GM12801 (cell line): Measurements from ENCODE around the gene CMTM8.

Experiments
- CTCF ChIP-seq: IDR thresholded peaks from one replicate; pipeline ENCODE4 v1.5.1; 2011; ENCODE audit warnings: control low read depth; ENCODE audit not compliant: insufficient read length; ENCODE audit errors: extremely low read depth

The CMTM8 gene

GRCh38 chr3:32217339-32217738 lies 21.1 kb upstream of the CMTM8 start:
- TF ChIP-seq CTCF, result no peak

- no peak for TF ChIP-seq CTCF
These were observed 18.9 kb upstream of the CMTM8 start for GRCh38 chr3:32219537-32219936.

- TF ChIP-seq CTCF, result no peak
These were observed 18.5 kb upstream of the CMTM8 start for GRCh38 chr3:32220006-32220405.

GRCh38 chr3:32222950-32223349 lies 15.5 kb upstream of the CMTM8 start:
- no peak for TF ChIP-seq CTCF

- no peak for TF ChIP-seq CTCF
These were observed 14.4 kb upstream of the CMTM8 start for GRCh38 chr3:32224016-32224516.

GRCh38 chr3:32226875-32227500 lies 11.5 kb upstream of the CMTM8 start:
- no peak for TF ChIP-seq CTCF

GRCh38 chr3:32229565-32229964 lies 8.9 kb upstream of the CMTM8 start:
- TF ChIP-seq CTCF, result no peak

- TF ChIP-seq CTCF, result no peak
These were observed 2.1 kb upstream of the CMTM8 start for GRCh38 chr3:32236377-32236776.
